Mucosa of descending colon (tissue), 3 donors: ENCODE measurements around the gene PRUNE2. TPM values are rescaled to one million over a fixed set of nuclear protein-coding genes. Genes with fewer than 3 reads are reported as not detected.

Source experiments
- ATAC-seq: fragments of 200-7000 bp; cut with Tn5 transposase; one replicate; pipeline ENCODE4 v1.9.1; 2020; ENCODE audit warnings: mild to moderate bottlenecking, moderate library complexity
- DNase-seq, 3 donors: peaks; one replicate each; pipeline ENCODE4 v3.0.0-alpha.2; 2020
- H3K36me3 ChIP-seq: fragments of 200-600 bp; one replicate; pipeline ENCODE4 v1.8.0; 2021; ENCODE audit warnings: low read depth, mild to moderate bottlenecking
- H3K4me1 ChIP-seq: fragments of 200-600 bp; one replicate; pipeline ENCODE4 v1.8.0; 2021; ENCODE audit warnings: low read depth, mild to moderate bottlenecking
- H3K4me3 ChIP-seq: fragments of 200-600 bp; one replicate; pipeline ENCODE4 v1.8.0; 2021; ENCODE audit warnings: mild to moderate bottlenecking
- H3K9me3 ChIP-seq: fragments of 200-600 bp; one replicate; pipeline ENCODE4 v1.8.0; 2021; ENCODE audit warnings: mild to moderate bottlenecking
- CTCF ChIP-seq: fragments of 200-600 bp; IDR thresholded peaks from one replicate; pipeline ENCODE4 v1.8.0; 2022; ENCODE audit warnings: antibody characterized with exemption, mild to moderate bottlenecking
- intact Hi-C, 2 donors: fragments of 100-400 bp; cut with DNase I in 1 of 2; cut with micrococcal nuclease in 1 of 2; formaldehyde crosslinking; loops; one replicate each; pipeline versions ENCODE4 v1.11.0 to v1.11.1; 2022; cut with DNase I, micrococcal nuclease
- total RNA-seq, 3 donors: library from RNA; stranded (reverse); fragmentation: NEBNext Ultra II Directional in 2 of 3; extraction: Animal tissue kit (Norgen Biotek cat#: 25700) in 2 of 3; gene quantifications; one replicate each; pipeline versions ENCODE4 v1.2.1 to v1.2.4, GENCODE V29; 2021 to 2023
- donor health status: DM: no; HTN: no; CAD: no; lungs with moderate emphysema.
- donor health status: DM: no; HTN: no; CAD: no.
- donor health status: DM: no; HTN: yes; CAD: no.

PRUNE2 gene
- total RNA-seq, 3 donors from 2014 or later: 48.2 to 437 (median 62.4) TPM

- peak; percentile 89 for ATAC-seq
- H3K4me1 ChIP-seq: peaks cover 9% of the 10 kb centered on the region
- TF ChIP-seq CTCF: no peak
- no peaks in the 10 kb centered on the region for H3K9me3 ChIP-seq
- H3K4me3 ChIP-seq: no peak overlapping the region
- intact Hi-C loops: no loop called here
- DNase-seq: peak in 1 of 3 donors; percentile 52
- H3K36me3 ChIP-seq: no peaks in the 10 kb centered on the region
Observed at GRCh38 chr9:76585487-76586389, 320.2 kb downstream of the PRUNE2 start.

GRCh38 chr9:76583256-76583655 lies 322.7 kb downstream of the PRUNE2 start:
- DNase-seq (no peak), ATAC-seq (no peak)
- Histone ChIP-seq H3K36me3 (no peaks in the 10 kb centered on the region), H3K9me3 (no peaks in the 10 kb centered on the region), H3K4me3 (no peak overlapping the region), H3K4me1 (peaks cover 9% of the 10 kb centered on the region)
- intact Hi-C loops: no loop called here
- no peak for TF ChIP-seq CTCF

- no peaks in the 10 kb centered on the region for H3K9me3 ChIP-seq
- no peak for TF ChIP-seq CTCF
- no peak overlapping the region for H3K4me3 ChIP-seq
- ATAC-seq (no peak), DNase-seq (no peak)
- intact Hi-C loops: no loop called here
- H3K4me1 ChIP-seq: peaks cover 7% of the 10 kb centered on the region
- no peaks in the 10 kb centered on the region for H3K36me3 ChIP-seq
Observed at GRCh38 chr9:76581731-76582130, 324.2 kb downstream of the PRUNE2 start.

- no peak for TF ChIP-seq CTCF
- no peak for ATAC-seq
- H3K4me3 ChIP-seq: no peak overlapping the region
- H3K36me3 ChIP-seq: no peaks in the 10 kb centered on the region
- no peak for DNase-seq
- no peaks in the 10 kb centered on the region for H3K9me3 ChIP-seq
- peaks cover 4% of the 10 kb centered on the region for H3K4me1 ChIP-seq
- intact Hi-C loops: no loop called here
Observed at GRCh38 chr9:76580820-76581219, 325.1 kb downstream of the PRUNE2 start.

GRCh38 chr9:76580188-76580587 lies 325.7 kb downstream of the PRUNE2 start:
- Histone ChIP-seq H3K9me3 (no peaks in the 10 kb centered on the region), H3K4me3 (no peak overlapping the region), H3K4me1 (peaks cover 4% of the 10 kb centered on the region), H3K36me3 (no peaks in the 10 kb centered on the region)
- intact Hi-C loops: no loop called here
- DNase-seq (no peak), ATAC-seq (no peak)
- TF ChIP-seq CTCF: no peak
